ENCODE data around the gene RND1.
"Not testable (repeated sequence)": the region's sequence is repeated elsewhere in the genome, so short reads cannot be mapped to it uniquely, and the experiment has no call there.

RND1 gene

GRCh38 chr12:48866052-48866711 lies 512 bp upstream of the RND1 start:
- DNase-seq (ENCODE audit: low spot score): no peak

DNA sequence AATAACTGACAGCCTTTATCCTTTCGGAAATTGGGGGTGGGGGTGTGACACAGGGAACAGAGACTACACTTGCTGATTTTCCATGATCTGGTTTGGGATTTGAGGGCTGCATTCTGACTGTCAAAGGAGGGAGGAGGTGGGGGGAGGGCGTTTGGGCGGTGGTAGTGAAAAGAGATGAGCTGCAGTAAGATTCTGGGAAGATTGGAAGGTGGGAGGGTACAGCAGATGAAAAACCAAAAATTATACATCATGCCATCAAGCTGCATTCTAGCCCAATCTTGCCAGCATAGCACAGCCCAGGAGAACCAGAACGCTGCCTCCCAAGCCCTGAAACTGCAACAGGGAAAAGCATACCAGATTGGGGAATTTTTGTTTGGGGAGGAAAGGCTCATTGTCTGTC lies 2.4 kb downstream of the RND1 start:
- no peak for DNase-seq (ENCODE audit: low spot score)

GRCh38 chr12:48862760-48863159 lies 2.9 kb downstream of the RND1 start:
- DNase-seq (ENCODE audit: low spot score): no peak

DNA sequence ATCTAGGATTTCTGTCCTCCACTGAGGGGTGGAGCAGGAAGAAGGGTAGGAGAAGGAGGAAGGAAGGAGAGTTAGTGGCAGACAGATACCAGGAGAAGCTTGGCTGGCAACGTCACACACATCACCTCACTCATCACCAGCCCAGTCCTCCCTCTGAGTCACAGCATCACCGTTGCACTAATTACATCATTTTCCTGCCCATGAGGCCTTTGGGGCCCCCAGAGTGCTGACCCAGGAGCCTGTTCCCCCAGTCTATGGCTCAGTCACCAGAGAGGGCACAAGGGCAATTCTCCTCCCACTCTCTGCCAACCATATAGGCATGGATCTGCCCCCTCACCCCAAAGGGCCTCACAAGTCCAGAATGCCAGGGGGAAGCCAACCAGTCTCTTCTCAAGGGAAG lies 4.6 kb downstream of the RND1 start:
- DNase-seq (ENCODE audit: low spot score): no peak

- DNase-seq (ENCODE audit: low spot score): not testable (repeated sequence)
Measured at GRCh38 chr12:48860236-48860635, 5.4 kb downstream of the RND1 start.

GRCh38 chr12:48859607-48860006 lies 6.1 kb downstream of the RND1 start:
- no peak for DNase-seq (ENCODE audit: low spot score)

- no peak for DNase-seq (ENCODE audit: low spot score)
Measured at GRCh38 chr12:48858043-48858442, 7.6 kb downstream of the RND1 start.

GRCh38 chr12:48857278-48857994 lies 8.2 kb downstream of the RND1 start:
- no peak for DNase-seq (ENCODE audit: low spot score)

DNA sequence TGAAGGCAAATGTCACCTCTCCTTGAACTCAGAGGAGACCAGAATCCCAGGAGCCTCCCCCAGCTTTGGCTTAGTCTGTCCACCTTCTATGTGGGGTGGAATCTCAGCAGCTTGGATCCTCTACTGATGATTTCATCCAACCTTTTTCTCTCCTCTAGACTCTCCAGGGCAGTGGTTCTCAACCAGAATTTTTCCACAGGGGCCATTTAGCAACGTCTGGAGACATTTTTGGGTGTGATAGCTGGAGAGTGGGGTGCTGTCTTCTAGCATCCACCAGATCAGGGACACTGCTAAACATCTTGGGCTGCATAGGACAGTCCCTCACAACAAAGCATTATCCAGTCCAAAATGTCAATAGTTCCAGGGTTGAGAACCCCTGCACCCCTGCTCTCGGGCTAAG lies 9.3 kb downstream of the RND1 start:
- no peak for DNase-seq (ENCODE audit: low spot score)

DNA sequence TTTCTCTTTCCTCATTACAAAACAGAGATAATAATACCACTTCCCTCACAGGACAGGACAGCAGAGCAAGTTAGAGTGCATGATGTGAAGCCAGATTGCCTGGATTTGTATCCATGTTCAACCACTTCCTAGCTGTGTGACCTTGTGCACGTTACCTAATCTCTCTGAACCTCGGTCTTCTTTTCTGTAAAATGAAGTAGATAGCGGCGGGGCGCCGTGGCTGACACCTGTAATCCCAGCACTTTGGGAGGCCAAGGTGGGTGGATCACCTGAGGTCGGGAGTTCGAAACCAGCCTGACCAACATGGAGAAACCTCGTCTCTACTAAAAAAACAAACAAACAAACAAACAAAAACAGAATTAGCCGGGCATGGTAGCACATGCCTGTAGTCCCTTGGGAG lies 10.7 kb downstream of the RND1 start:
- DNase-seq (ENCODE audit: low spot score): not testable (repeated sequence)

- no peak for DNase-seq (ENCODE audit: low spot score)
Measured at GRCh38 chr12:48854488-48854887, 11.2 kb downstream of the RND1 start.

DNA sequence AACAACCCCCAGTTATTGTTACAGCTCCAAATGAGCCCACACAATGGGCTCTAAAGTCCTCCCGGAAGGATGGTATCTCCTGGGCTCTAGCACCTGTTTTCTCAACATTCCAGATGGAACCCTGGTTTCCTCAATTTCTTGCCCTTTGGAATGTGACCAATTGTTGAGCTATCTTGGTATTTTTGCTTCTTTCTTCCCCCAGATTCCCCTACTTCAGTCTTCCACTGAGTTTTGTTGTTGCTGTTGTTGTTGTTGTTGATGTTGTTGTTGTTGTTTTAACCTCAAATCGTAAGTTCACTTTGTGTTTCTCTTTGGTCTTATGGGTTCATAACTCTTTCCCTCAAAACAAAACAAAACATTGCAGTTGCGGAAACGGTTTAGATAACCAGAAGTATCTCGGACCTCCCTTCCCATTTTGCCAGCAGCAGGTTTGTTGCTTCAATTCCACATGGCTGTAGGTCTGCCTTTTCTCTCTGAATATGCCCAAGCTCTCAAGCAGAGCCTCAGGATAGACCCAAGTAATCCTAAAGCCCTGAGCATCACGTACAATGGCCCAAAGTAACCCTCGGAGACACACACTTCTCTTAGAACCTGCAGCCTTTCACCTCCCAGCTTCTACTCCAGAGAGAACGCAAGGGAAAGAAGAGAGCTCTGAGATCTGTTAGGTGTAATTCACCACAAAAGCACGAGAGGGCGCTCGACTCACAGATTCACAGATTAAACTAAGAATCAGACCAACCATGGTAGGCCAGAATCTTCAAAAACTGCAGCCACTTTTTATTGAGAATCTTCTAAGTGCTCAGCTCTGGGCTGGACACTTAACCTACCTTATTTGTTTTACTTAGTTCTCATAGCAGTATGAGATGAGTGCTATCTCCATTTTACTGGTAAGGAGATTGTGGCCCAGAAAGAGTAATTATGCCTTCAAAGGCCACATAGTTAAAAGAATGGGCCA lies 12.7 kb downstream of the RND1 start:
- DNase-seq (ENCODE audit: low spot score): peak; percentile 94

DNA sequence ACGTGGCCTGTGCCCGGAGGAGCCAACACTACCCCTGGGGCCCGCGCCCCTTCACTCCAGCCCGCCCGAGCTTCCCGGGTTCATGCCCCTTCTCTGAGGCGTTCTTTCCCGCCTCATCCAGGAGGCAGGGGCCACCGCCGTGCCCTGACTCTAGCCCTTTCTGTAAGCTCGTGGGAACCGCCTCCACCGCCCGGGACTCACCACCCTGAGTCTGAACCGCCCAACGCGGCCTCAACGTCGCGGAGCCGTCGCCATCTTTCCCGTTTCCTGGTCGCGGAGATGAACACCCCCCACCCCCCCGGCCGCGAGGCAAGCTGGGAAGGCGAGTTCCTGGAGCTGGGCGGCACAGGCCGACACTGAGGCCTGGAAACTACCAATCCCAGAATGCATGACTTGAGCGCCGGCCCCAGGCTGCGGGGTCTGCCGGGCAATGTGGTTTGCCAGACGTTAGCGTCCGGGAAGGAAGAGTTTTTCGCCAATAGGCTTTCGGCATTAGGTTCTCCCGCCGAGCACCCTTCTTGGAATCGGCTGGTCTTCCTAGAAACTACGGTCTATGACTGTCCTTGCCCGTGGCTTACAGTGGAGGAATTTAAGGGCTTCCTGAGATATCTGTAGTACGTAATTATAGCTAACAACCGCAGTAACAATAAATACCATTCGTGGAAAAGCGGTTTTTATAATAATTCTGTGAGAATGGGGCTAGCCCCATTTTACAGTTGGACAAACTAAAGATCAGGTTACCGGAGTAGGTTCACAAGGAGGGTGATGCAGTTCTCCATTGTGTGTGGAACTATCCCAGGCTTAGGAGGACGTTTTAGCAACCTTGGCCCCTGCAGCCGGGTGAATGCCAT lies 13.6 kb downstream of the RND1 start, which contains the start of gene DDX23:
TSS of gene DDX23 (minus strand) at position 281 of the 851 bp plus-strand sequence. CDS start 6,381 bp downstream, outside the sequence.
- DNase-seq (ENCODE audit: low spot score): peak; percentile 98

DNA sequence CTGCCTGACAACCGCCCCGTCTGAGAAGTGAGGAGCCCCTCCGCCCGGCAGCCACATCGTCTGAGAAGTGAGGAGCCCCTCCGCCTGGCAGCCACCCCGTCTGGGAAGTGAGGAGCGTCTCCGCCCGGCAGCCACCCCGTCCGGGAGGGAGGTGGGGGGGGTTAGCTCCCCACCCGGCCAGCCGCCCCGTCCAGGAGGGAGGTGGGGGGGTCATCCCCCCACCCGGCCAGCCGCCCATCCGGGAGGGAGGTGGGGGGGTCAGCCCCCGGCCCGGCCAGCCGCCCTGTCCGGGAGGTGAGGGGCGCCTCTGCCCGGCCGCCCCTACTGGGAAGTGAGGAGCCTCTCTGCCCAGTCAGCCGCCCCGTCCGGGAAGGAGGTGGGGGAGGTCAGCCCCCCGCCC lies 23.6 kb downstream of the RND1 start:
- DNase-seq (ENCODE audit: low spot score): not testable (repeated sequence)

DNA sequence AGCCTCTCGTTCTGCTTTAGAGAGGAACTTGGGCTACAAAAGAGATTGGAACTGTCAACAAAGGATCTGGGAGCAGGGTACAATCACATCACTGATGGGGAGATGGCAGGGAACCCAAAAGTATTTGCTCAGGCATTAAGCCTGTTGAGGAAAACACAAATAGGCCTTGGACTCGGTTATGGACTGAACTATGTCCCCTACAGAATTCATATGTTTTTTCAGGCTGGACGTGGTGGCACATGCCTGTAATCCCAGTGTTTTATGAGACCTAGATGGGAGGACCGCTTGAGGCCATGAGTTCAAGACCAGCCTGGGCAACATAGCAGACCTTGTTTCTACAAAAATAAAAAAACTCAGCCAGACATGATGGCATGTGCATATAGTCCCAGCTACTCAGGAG lies 27.6 kb downstream of the RND1 start:
- DNase-seq (ENCODE audit: low spot score): no peak

DNA sequence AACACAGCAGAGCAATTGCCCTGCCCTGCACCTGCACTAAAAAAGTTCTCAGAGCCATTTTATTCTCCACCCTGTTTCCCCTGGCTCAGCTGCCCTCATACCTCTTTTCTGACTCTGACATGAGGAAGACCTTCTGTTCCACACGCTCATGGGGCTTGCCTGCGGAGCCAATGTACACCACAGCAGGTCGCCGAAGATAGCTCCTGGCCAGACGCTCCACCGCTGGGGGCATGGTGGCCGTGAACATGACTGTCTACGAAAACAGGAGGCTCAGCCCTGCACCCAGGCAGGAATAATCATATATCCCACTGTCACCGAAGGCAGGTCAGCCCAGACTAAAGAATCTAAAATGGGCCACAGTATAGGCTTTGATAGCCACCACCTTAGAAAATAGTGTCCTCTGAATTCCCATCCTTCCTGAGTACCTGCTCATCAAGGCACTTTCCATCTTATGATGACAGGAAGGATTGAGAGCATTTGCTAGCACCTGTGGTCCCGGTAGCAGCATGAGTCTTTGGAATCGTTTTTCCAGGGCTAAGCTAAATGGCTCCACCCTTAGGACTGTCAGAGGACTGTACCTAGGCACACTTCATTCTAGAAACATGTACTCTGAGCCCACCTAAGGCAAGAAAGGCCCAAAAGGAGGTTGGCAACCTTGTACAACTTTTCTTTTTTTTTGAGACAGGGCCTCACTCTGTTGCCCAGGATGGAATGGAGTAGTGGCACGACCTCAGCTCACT lies 33.2 kb downstream of the RND1 start:
- DNase-seq (ENCODE audit: low spot score): no peak

- no peak for DNase-seq (ENCODE audit: low spot score)
Measured at GRCh38 chr12:48831257-48831656, 34.4 kb downstream of the RND1 start.

DNA sequence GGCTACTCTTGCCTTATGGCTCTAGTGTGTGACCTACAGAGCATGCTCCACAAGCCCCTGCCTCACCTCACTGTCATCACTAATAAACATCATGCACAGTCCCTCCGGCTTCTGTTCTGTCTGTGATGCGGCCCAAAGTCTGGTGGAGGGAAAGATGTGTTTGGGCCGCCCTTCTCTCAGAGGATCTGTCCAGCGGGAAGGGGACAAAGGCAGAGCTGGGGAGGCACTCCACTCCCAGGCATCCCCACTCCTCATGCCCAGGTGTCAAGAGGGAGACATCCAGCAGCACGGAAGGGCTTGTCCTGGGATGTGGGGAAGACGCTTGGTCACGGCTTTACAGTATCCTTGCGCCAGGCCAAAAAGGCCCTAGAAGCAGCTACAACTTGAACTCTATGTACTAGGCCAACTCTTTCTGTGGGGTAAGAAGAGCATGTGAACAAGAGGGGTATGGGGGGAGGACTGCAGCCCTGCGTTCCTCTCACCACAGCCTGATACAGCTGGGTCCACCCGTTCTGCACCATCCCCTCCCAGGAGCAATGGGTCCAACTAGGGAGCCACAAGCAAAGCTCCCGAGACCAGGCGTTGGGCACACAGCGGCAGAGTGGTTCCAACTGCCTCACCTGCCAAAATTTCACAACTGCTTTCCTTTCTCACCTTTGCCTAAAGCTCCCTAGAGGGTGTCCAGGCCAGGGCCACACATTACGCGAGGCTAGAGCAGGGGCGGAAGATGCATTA lies 36.7 kb downstream of the RND1 start:
- DNase-seq (ENCODE audit: low spot score): no peak

DNA sequence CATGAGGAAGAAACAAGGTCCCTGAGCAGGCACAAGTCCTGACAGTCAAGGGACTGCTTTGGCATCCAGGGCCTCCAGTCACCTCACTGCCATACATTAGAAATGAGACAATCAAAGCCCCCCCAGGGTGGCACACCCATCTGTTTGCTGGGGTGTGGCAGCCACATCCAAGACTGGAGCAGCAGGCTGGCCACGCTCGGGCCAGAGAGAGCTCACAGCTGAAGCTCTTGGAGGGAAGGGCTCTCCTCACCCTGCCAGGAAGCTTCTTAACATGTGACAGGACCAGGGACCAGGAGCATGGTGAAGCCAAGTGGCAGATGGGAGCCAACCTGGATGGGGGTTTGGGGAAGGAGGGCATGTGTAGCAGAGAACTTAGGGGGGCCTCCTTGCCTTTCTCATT lies 37.4 kb downstream of the RND1 start:
- no peak for DNase-seq (ENCODE audit: low spot score)

DNA sequence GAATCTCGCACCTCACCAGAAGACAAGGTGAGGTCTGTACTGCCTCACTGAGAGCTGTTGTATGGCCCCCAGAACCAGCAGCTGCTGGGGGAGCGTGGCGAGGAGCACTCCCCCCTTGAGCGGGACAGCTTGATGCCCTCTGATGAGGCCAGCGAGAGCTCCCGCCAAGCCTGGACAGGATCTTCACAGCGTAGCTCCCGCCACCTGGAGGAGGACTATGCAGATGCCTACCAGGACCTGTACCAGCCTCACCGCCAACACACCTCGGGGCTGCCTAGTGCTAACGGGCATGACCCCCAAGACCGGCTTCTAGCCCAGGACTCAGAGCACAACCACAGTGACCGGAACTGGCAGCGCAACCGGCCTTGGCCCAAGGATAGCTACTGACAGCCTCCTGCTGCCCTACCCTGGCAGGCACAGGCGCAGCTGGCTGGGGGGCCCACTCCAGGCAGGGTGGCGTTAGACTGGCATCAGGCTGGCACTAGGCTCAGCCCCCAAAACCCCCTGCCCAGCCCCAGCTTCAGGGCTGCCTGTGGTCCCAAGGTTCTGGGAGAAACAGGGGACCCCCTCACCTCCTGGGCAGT lies 38.1 kb downstream of the RND1 start:
- DNase-seq (ENCODE audit: low spot score): no peak
